GM12874 (cell line): ENCODE measurements around the gene DUSP3.

ENCODE experiments used
- CTCF ChIP-seq: IDR thresholded peaks from 2 replicates; pipeline ENCODE4 v1.5.1; 2011; ENCODE audit warnings: low read depth, mild to moderate bottlenecking, control low read depth, low read length, moderate library complexity; ENCODE audit not compliant: insufficient read depth

DUSP3 gene

GRCh38 chr17:43767053-43767712 is 11.6 kb downstream of the DUSP3 start:
- TF ChIP-seq CTCF = no peak

- TF ChIP-seq CTCF = peak; percentile 81
Measured at GRCh38 chr17:43766413-43767052, 12.2 kb downstream of the DUSP3 start.

GRCh38 chr17:43760254-43760852 is 18.4 kb downstream of the DUSP3 start:
- TF ChIP-seq CTCF = peak; percentile 92

GRCh38 chr17:43759836-43760235 is 18.9 kb downstream of the DUSP3 start:
- TF ChIP-seq CTCF = no peak

GRCh38 chr17:43758497-43759174 is 20.1 kb downstream of the DUSP3 start, which contains the start of gene SOST:
TSS of gene SOST (minus strand) at chr17:43758791. CDS start at chr17:43758741, 50 bp downstream.
- no peak for TF ChIP-seq CTCF

GRCh38 chr17:43758086-43758485 is 20.7 kb downstream of the DUSP3 start:
- TF ChIP-seq CTCF = no peak

- no peak for TF ChIP-seq CTCF
Measured at GRCh38 chr17:43757171-43757660, 21.6 kb downstream of the DUSP3 start.
